GM21423 (cell line): ENCODE measurements around the gene C15orf39.
"Not testable (repeated sequence)": the region's sequence is repeated elsewhere in the genome, so short reads cannot be mapped to it uniquely, and the experiment has no call there.

Experiments used
- ATAC-seq: cut with Tn5 transposase; IDR thresholded peaks from one replicate; pipeline ENCODE4 v1.9.1; 2021; ENCODE audit warnings: mild to moderate bottlenecking, moderate library complexity; ENCODE audit not compliant: unreplicated experiment

C15orf39 gene

DNA sequence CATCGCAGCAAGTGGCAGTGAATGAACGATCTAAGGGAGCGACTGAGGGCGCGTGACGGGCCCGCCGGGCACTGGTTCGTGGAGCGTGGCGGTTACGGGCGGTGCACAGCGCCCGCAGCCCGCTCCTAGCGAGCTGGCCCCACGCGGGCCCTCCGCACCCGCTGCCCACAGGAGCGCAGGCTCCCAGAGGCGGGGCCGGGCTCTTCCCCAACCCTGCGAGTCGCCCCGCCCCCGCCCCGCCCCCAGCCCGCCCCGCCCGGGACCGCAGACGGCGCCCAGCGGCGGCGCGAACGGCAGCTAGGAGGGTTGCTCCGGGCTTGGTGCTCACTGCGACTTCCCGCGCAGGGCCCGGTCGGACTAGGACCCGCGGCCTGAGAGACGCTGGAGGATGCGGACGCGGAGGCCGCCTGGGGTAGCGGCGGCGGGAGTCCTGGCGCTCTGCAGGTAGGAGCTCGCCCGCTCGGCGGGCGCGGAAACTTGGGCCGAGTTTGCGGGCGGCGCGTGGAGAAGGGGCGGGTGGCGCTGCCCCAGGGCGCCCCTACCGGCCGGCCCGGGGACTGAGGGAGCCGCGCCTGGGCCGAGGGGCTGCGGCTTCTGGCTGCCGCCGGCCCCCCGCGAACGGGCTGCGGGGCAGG lies at the start of gene C15orf39:
TSS of gene C15orf39 (plus strand) at position 267 of the 635 bp plus-strand sequence. CDS start 4,167 bp downstream, outside the sequence.
- peak; percentile 35 for ATAC-seq

DNA sequence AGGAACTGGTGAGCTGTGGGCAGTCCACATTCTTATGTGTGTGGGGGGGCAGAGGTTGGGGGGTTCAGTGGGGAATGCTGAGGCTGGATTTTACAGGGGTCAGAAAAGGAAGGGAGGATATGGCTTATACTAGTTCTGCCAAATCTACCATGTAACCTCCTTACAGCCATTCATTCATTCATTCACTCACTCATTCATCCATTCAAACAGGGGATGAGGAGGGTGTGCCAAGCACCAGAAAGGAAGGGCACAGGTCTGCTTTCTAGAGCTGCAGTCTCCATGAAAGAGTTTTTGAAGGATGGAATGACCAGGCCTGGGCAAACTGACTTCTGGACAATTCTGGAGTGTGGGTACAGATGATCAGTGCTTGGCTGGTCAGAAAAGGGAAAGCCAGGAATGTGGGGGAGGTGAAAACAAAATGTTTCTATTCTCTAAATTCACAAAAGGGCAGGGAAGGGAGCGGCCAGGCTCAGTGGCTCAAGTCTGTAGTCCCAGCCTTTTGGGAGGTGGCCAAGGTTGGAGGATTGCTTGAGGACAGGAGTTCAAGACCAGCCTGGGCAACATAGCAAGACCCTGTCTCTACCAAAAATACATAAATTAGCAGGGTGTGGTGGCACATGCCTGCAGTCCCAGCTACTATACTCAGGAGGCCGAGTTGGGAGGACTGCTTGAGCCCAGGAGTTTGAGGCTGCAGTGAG lies 49.2 kb upstream of the C15orf39 start:
- no peak for ATAC-seq

DNA sequence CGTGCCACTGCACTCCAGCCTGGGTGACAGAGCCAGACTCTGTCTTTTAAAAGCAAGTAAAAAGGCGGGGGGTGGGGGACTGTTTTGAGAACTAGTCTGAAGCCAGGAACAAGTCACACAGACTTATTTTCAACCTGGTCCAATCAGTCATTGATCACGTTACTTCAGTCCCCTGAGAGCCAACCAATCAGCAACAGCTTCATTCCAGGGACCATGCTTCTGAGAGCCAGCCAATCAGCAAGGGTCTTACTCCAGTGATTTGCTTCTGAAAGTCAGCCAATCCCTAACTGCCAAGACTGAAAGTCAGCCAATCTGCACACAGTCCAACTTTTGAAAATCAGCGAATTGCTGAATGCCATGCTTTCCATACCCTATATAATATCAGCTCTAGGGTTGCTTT lies 48.6 kb upstream of the C15orf39 start:
- ATAC-seq = no peak

GRCh38 chr15:75153565-75154276 lies 48.0 kb upstream of the C15orf39 start:
- ATAC-seq = no peak

- no peak for ATAC-seq
Observed at GRCh38 chr15:75154461-75155062, 47.1 kb upstream of the C15orf39 start.

DNA sequence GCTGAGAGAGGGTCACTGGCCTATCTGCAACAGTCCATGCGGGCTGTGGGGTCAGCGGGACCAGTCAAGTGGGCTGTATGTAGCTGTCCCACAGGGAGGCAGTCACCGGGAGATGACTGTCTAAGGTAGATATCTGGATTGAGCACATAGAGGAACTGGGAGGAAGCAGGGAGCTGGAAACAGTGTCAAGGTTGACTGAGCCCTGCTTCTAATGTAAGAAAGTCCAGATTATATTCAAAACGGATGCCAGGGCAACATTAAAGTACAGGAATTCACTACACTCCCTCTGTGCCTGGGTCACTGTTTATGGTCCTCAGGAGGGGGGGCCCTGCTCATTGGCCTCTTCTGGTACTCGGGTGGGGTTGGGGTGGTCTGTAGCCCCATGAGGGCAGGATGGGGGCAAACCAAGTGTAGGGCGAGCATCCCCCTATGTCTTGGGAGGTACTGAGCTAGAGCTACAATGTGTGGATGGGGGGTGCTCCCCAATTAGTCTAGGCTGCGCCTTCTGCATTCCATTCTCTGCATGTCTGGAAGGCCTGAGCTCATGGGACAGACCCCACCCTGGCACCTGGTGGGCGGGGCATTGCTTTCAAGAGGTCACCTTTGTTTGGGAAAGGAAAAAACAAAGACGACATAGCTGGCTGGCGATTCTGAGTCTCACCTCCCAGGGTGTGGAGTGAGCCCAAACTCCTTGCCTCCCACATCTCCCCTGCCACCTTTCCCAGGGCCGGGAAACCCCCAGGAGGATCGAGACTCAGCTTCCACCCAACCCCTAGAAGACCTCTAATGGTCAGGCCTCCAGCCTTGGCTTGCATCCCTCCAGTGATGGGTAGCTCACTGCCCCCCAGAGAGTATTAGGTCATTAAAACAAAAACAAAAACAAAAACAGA lies 45.1 kb upstream of the C15orf39 start:
- ATAC-seq = no peak

GRCh38 chr15:75158402-75158801 lies 43.3 kb upstream of the C15orf39 start:
- ATAC-seq = no peak

GRCh38 chr15:75159244-75159643 lies 42.4 kb upstream of the C15orf39 start:
- ATAC-seq = no peak

- no peak for ATAC-seq
Observed at GRCh38 chr15:75161106-75161916, 40.4 kb upstream of the C15orf39 start.

GRCh38 chr15:75161917-75162414 lies 39.7 kb upstream of the C15orf39 start:
- no peak for ATAC-seq

DNA sequence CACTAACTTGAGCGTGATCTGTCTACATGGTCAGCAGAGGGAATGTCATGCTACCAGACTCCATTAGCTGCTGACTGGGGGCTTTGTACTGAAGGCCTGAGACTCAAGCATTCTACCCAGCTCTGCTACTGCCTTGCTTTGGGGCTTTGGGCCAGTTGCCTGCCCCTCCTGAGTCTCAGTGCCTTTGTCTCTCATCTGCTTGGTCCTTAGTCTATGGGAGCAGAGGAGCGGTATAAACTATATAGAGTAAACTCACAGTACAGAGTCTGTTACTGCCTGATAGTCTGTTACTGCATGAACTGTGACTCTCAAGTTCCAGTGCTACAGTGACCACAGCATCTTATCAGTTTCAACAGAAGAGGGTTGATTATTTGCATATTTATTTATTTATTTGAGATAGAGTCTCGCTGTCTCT lies 38.5 kb upstream of the C15orf39 start:
- ATAC-seq = no peak

DNA sequence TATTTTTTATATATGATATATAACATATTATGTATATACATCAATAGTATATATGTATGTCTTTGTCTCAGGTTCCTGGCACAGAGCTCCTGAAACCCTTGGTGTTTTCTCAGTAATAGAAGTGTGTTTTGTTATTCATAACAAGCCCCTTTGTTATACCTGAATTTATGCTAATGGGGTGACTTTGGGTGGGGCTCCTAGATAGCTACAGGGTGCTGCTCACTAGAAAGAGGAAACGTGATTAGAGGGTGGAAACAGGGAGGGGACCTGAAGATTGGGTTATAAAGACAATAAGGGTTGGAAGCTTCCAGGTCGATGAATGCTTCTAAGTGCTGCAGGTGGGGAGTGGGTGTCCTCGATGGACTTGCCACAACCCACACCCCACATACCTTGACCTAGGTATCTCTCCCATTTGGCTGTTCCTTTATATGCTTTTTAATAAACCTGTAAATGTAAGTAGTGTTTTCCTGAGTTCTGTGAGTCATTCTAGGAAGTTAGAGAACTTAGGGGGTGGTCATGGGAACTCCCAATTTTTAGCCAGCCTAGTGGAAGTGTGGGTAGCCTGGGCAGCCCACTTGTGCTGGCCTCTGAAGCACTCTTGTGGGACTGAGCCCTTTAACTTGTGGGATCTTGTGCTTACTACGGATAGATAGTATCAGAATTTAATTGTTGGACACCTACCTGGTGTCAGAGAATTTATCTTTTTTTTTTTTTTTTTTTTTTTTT lies 36.9 kb upstream of the C15orf39 start:
- ATAC-seq = no peak

DNA sequence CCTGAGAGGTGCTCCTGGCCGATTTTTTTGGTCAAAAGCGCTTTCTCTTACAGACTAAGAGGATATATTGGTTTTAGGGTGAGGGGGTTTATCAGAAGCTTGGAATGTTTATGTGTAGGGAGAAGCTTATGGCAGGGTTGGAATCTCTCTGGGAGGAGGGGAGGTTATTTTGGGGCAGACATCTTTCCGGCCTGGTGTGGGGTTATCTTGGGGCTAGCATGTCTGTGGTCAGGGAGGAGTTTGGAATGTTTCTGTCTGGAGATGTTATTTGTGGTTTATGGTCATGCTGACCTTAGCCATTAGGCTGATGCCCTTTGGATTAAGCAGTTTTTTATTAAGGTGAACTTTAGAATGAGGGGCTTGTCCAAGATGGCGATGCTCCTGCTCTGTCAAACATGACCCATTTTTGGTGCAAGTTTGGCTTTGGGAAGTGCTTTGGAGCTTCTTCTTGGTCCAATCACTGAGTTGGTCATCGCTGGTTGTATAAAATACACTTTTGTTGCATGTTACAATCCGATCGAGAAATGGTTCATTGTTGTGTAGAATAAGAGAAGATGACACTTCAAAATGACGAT lies 35.1 kb upstream of the C15orf39 start:
- not testable (repeated sequence) for ATAC-seq

GRCh38 chr15:75167588-75168350 lies 33.9 kb upstream of the C15orf39 start:
- no peak for ATAC-seq

DNA sequence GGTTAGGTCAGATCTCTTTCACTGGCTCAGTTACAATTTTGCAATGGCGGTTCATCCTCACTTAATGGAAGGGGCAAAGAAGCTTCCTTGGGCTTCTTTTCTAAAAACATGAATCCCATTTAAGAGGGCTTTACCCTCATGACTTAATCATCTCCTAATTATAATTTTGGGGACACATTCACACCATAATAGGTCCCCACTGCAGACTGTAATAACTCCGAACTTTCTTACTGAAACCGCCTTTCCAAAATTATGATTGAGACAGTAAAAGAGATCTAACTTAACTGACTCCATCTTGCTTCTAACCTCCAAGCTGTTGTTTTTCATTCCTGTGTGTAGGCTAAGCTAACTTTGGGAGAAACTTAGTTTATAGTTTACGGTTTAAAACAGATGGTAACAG lies 33.3 kb upstream of the C15orf39 start:
- no peak for ATAC-seq

GRCh38 chr15:75170203-75170602 lies 31.5 kb upstream of the C15orf39 start:
- ATAC-seq = no peak

GRCh38 chr15:75170711-75171341 lies 30.9 kb upstream of the C15orf39 start:
- no peak for ATAC-seq
